Lower leg skin (tissue), 3 donors: ENCODE measurements around the gene SFXN2.

Experiments
- POLR2A ChIP-seq, 2 donors: fragments of 450-650 bp; IDR thresholded peaks; one replicate each; pipeline ENCODE4 v1.6.1; 2016 to 2017; ENCODE audit warnings: antibody characterized with exemption in 2 of 2, mild to moderate bottlenecking in 1 of 2, moderate library complexity in 1 of 2
- TF ChIP-seq, protein P1 (sequence below), 3 donors: fragments of 450-650 bp; IDR thresholded peaks; one replicate each; pipeline ENCODE4 v1.5.1; 2016; ENCODE audit warnings: antibody characterized with exemption in 3 of 3, mild to moderate bottlenecking in 3 of 3, moderate library complexity in 2 of 3

DNA sequence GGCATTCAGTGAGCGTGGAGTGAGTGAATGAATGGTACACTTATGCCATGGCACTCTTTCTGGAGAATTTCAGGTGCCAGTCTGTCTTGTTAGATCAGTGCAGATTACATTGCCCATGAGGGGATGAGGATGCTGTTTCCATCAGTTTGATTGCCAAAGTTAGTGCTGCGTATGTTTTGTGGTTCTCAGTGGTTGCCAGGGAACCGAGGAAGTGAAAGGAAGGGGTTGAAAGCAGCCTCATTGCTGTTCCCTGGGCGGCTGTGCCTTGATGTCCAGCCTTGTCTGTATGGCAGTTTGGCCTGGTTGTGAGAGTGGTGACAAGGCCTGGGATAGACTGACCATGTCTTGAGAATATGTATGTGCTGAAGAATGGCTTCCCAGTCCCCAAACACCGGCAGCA, 59.5 kb downstream of the SFXN2 start:
- TF ChIP-seq, protein P1, sequence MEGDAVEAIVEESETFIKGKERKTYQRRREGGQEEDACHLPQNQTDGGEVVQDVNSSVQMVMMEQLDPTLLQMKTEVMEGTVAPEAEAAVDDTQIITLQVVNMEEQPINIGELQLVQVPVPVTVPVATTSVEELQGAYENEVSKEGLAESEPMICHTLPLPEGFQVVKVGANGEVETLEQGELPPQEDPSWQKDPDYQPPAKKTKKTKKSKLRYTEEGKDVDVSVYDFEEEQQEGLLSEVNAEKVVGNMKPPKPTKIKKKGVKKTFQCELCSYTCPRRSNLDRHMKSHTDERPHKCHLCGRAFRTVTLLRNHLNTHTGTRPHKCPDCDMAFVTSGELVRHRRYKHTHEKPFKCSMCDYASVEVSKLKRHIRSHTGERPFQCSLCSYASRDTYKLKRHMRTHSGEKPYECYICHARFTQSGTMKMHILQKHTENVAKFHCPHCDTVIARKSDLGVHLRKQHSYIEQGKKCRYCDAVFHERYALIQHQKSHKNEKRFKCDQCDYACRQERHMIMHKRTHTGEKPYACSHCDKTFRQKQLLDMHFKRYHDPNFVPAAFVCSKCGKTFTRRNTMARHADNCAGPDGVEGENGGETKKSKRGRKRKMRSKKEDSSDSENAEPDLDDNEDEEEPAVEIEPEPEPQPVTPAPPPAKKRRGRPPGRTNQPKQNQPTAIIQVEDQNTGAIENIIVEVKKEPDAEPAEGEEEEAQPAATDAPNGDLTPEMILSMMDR (IDR thresholded peaks at IDR 0.05): no peak
- no peak for TF ChIP-seq POLR2A (IDR thresholded peaks at IDR 0.05)
